ENCODE data around the gene VAV2. TPM values are rescaled to one million over a fixed set of nuclear protein-coding genes. Genes with fewer than 3 reads are reported as not detected.

VAV2 gene
- total and polyA plus RNA-seq, 2 of the 4 experiments (the other 2 are of a cell fraction), result 10.8 to 13.4 TPM

- Histone ChIP-seq H3K4me1 (ENCODE audit: control insufficient read depth, insufficient read depth, low read length) (no peaks in the 10 kb centered on the region; the same call in 1 of the 2 replicates), H2BK20ac (ENCODE audit: low read depth, low read length) (no peak overlapping the region)
- BruUV-seq (replicated peaks), result no TSS peak
Measured at GRCh38 chr9:133971121-133971951, 20.8 kb downstream of the VAV2 start.

More at GRCh38 chr9:133971121-133971951, 20.8 kb downstream of the VAV2 start:
- in situ Hi-C loops (cut with MboI; ENCODE audit: low sequenced_read_pairs) (no loop called here), intact Hi-C loops (cut with micrococcal nuclease) (no loop called here), dilution Hi-C loops (cut with HindIII; ENCODE audit: low sequenced_read_pairs, unreplicated experiment) (no loop called here)
- Histone ChIP-seq H2AK9ac (replicated peaks; ENCODE audit: low read depth, low read length, poor library complexity) (peak overlapping the region; percentile 18), H3K79me1 (ENCODE audit: low read depth in 1 of 2, low read length in 2 of 2) (peaks cover 31 to 97% of the 10 kb centered on the region in 2 experiments), H3K27ac (ENCODE audit: insufficient read depth, low read length) (no peak overlapping the region), H2BK15ac (ENCODE audit: low read depth, low read length) (no peak overlapping the region), H3K9ac (ENCODE audit: low read depth, low read length) (no peak overlapping the region), H4K5ac (ENCODE audit: low read depth, low read length) (no peak overlapping the region), H2BK120ac (ENCODE audit: low read depth, low read length) (no peak overlapping the region), H4K91ac (ENCODE audit: insufficient read depth, low read depth, low read length) (no peak overlapping the region), H3K27me3 (ENCODE audit: control insufficient read depth, insufficient read depth, low read length) (no peaks in the 10 kb centered on the region), H3K14ac (replicated peaks; ENCODE audit: low read depth, low read length) (no peak overlapping the region), H3K9me3 (ENCODE audit: control insufficient read depth, insufficient read depth, low read length) (no peaks in the 10 kb centered on the region), H3K23ac (ENCODE audit: low read depth, low read length) (no peak overlapping the region), H3K18ac (ENCODE audit: low read depth, low read length) (no peak overlapping the region), H4K20me1 (ENCODE audit: insufficient read depth, low read length) (peaks cover 90% of the 10 kb centered on the region), H2AFZ (replicated peaks; ENCODE audit: low read length, poor library complexity) (no peak overlapping the region), H3K56ac (ENCODE audit: extremely low read depth, insufficient read depth, low read length) (no peak overlapping the region), H3K36me3 (ENCODE audit: control insufficient read depth, insufficient read depth, low read length) (no peaks in the 10 kb centered on the region), H2AK5ac (ENCODE audit: low read depth, low read length) (no peak overlapping the region), H3K4me3 (ENCODE audit: insufficient read depth, low read depth, low read length) (no peak overlapping the region), H2BK5ac (ENCODE audit: low read depth, low read length, poor library complexity, severe bottlenecking) (no peak overlapping the region), H3K4ac (ENCODE audit: low read depth, low read length) (no peak overlapping the region), H3K9me1 (ENCODE audit: insufficient read depth, low read length) (peaks cover 21% of the 10 kb centered on the region), H3K4me2 (ENCODE audit: low read depth, low read length) (no peak overlapping the region), H4K8ac (ENCODE audit: low read depth in 2 of 2, low read length in 2 of 2) (no peak overlapping the region)
- POLR2A ChIA-PET (ENCODE audit: unreplicated experiment), result no interaction called here
- TF ChIP-seq RCOR1 (IDR thresholded peaks at IDR 0.05; ENCODE audit: insufficient replicate concordance, low read length) (no peak), MXI1 (IDR thresholded peaks at IDR 0.05; ENCODE audit: borderline replicate concordance, low read depth, low read length) (no peak), CHD1 (IDR thresholded peaks at IDR 0.05; ENCODE audit: low read depth, low read length) (no peak), BHLHE40 (IDR thresholded peaks at IDR 0.05; ENCODE audit: low read depth, low read length) (no peak), FOS (IDR thresholded peaks at IDR 0.05; ENCODE audit: low read depth, low read length) (no peak), CTCF (conservative IDR thresholded peaks at IDR 0.05; ENCODE audit: low read depth, low read length) (no peak)
- no peak for DNase-seq
- CTCF ChIA-PET, result no interaction called here
- WGBS, 2 experiments (ENCODE audit: extremely low coverage in 2 of 2, insufficient read length in 1 of 2), result 64% methylated on average over 11 of the region's 22 CpGs; no CpG with 5 or more reads in 1 of the 2 experiments
- ATAC-seq (ENCODE audit: low read depth), result no peak
